AG10803 (cell line): Measurements from ENCODE around the gene PRR3.

ENCODE experiments used
- DNase-seq: peaks from one replicate; pipeline ENCODE4 v3.0.0; 2010; ENCODE audit warnings: low read depth
- H3K4me3 ChIP-seq: 2 replicates; pipeline ENCODE4 v1.5.1; 2011; ENCODE audit warnings: mild to moderate bottlenecking, low read length, control low read depth
- TF ChIP-seq, protein P1 (sequence below): conservative IDR thresholded peaks from 2 replicates; pipeline ENCODE4 v1.5.1; 2011; ENCODE audit warnings: mild to moderate bottlenecking, low read length, control low read depth, inconsistent platforms

Gene PRR3

DNA sequence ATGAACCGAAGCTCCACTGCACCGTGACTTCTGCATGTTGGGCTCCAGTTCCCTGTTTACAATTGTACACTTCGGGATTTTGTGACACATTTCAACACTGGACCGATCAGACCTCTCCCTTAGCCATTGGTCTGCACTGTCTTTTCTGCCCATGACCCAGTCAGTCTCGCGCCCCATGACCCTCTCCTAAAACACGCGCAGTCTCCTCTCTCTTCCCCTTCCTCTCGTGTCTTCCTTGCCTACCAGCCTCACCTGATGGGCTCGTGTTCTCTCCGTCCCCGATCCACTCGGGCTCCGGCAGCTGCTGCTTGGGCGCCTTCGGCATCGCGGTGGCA lies 13.6 kb downstream of the PRR3 start:
- peak overlapping the region; percentile 87 for H3K4me3 ChIP-seq
- DNase-seq, result peak; percentile 13
- TF ChIP-seq, protein P1, sequence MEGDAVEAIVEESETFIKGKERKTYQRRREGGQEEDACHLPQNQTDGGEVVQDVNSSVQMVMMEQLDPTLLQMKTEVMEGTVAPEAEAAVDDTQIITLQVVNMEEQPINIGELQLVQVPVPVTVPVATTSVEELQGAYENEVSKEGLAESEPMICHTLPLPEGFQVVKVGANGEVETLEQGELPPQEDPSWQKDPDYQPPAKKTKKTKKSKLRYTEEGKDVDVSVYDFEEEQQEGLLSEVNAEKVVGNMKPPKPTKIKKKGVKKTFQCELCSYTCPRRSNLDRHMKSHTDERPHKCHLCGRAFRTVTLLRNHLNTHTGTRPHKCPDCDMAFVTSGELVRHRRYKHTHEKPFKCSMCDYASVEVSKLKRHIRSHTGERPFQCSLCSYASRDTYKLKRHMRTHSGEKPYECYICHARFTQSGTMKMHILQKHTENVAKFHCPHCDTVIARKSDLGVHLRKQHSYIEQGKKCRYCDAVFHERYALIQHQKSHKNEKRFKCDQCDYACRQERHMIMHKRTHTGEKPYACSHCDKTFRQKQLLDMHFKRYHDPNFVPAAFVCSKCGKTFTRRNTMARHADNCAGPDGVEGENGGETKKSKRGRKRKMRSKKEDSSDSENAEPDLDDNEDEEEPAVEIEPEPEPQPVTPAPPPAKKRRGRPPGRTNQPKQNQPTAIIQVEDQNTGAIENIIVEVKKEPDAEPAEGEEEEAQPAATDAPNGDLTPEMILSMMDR, result no peak

DNA sequence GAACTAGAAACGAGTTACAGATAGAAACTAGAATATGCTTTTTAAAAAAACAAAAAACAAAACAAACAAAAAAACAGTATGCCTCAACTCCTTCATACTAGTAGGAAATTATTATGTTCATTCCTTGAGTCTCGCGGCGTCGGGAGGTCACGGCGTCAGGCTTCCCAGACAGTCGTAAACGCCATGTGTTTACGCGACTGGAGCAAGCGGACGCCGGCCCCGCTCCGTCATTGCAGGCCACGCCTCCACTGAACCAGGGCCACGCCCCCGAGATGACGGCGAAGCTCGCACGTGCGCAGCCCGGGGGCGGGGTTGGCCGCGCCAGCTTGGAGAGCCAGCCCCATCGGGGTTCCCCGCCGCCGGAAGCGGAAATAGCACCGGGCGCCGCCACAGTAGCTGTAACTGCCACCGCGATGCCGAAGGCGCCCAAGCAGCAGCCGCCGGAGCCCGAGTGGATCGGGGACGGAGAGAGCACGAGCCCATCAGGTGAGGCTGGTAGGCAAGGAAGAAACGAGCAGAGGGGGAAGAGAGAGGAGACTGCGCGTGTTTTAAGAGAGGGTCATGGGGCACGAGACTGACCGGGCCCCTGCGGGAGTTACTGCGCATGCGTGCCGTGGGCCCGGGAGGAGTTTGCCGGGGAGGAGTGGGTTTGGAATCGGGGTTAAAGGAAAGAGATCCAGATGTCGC lies 14.1 kb downstream of the PRR3 start, which contains the start of gene ABCF1:
Gene ABCF1 (plus strand): TSS at position 368 of the 687 bp plus-strand sequence. CDS start 46 bp downstream, at position 414.
- peak within 1 kb of the TSS; percentile 98 for H3K4me3 ChIP-seq
- peak; percentile 95 for DNase-seq
- TF ChIP-seq, protein P1, result no peak

DNA sequence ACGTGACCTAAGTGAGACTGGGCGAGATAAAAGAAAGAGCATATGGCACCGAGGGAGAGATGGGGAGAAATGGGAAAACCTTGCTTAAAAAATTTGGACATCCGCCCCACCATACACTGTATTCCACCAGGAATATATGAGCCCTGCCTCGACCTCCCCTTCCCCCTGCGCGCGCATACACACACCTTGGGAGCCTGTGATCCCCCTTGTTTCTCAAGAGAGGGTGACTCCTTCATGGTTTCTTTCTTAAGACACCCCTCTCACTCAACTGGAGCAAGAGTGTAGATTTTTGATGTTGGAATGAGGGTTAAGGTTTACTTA lies 14.6 kb downstream of the PRR3 start:
- DNase-seq, result no peak
- TF ChIP-seq, protein P1, result no peak
- H3K4me3 ChIP-seq, result peak overlapping the region; percentile 98

DNA sequence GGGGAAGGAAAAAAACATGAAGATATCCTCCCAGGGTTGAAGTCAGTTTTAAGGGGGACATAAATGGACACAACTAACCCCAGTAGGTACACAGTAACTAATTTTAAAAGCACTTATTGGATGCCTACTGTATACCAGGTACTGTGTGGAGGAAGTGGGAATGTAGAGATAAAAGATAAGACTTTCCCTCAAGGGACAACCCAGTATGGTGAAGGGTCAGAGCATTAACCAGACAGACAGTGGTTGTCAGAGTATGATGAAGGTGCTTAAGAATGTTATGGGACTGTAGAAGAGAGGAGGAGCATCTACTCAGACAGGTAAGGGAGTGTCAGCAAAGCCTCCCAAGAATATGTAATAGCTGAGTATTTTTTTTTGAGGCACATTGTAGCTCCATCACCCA lies 15.1 kb downstream of the PRR3 start:
- H3K4me3 ChIP-seq, result peak overlapping the region; percentile 98
- TF ChIP-seq, protein P1, result no peak
- no peak for DNase-seq

DNA sequence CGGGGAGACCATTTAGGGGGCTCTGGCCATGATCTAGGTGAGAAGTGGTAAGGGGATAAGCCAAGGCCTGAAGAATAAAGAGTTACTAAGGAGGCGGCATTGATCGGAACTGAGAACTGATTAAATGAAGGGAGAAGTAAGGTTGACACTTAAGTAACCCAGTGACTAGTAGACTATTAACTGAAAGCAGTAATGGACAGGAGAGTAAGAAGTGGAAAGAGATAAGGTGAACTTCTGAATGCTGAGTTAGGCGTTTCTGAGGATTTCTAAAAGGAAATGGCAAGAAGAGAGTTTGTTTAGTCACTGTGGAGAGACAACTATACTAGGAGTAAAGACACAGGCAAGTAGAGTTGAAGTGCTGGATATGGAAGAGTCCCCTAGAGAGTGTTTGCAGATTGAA lies 16.0 kb downstream of the PRR3 start:
- DNase-seq, result no peak
- TF ChIP-seq, protein P1, result no peak
- H3K4me3 ChIP-seq, result no peak overlapping the region

DNA sequence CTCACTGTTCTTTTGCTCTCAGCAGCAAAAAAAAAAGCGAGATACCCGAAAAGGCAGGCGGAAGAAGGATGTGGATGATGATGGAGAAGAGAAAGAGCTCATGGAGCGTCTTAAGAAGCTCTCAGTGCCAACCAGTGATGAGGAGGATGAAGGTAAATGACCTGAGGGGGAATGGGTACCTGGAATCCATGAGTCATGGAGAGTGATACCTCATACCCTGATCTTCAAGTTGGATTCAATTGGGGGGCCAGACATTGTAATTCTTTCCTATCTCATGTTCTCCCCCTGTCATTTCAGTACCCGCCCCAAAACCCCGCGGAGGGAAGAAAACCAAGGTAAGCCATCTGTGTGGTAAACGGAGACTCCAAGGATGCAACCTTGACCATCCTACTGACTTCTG lies 21.0 kb downstream of the PRR3 start:
- DNase-seq, result no peak
- no peak overlapping the region for H3K4me3 ChIP-seq
- TF ChIP-seq, protein P1, result no peak

DNA sequence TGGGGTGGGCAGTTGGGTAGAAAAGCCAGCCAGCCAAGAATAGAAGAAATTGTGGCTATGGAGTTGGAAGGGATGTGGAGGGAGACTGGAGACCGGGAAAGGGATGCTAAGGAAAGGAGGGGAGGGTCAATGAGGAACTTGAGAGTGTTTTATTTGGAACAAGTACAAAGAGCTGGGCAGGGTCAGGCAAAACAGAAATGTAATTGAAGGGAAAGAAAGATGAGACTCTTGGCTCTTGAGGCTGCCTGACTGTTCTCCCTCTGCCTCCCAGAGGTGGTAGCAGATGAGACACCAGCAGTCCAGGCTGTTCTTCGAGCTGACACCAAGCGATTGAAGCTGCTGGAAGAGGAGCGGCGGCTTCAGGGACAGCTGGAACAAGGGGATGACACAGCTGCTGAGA lies 26.8 kb downstream of the PRR3 start:
- H3K4me3 ChIP-seq, result no peak overlapping the region
- DNase-seq, result no peak
- TF ChIP-seq, protein P1, result no peak
